Kidney (tissue), 14 donors: ENCODE measurements around the gene RFLNA. TPM values are rescaled to one million over a fixed set of nuclear protein-coding genes. Genes with fewer than 3 reads are reported as not detected.

Source experiments
- DNase-seq, 5 donors: peaks; one replicate each; pipeline ENCODE4 v3.0.0-alpha.2; 2013 to 2020
- FAIRE-seq: peaks from 2 replicates; lab custom pipeline; 2012; peaks lifted over from hg19 to GRCh38; lab: Jason Lieb, UNC
- H3K27ac ChIP-seq, 2 donors: one replicate each; pipeline ENCODE4 v1.7.0; 2013; ENCODE audit warnings: low read depth in 2 of 2, low read length in 2 of 2, inconsistent platforms in 1 of 2
- H3K27me3 ChIP-seq: one replicate; pipeline ENCODE4 v1.7.1; 2013; ENCODE audit warnings: low read length, inconsistent platforms; ENCODE audit not compliant: control insufficient read depth, insufficient read depth
- H3K36me3 ChIP-seq, 3 donors: one replicate each; pipeline versions ENCODE4 v1.7.0 to v1.7.1; 2013; ENCODE audit warnings: low read length in 3 of 3, control low read depth in 1 of 3, inconsistent platforms in 1 of 3; ENCODE audit not compliant: insufficient read depth in 3 of 3, control insufficient read depth in 2 of 3
- H3K4me1 ChIP-seq, 3 donors: one replicate each; pipeline versions ENCODE4 v1.7.0 to v1.7.1; 2013; ENCODE audit warnings: low read length in 3 of 3, inconsistent platforms in 1 of 3, low read depth in 1 of 3; ENCODE audit not compliant: control insufficient read depth in 2 of 3, insufficient read depth in 2 of 3
- H3K4me3 ChIP-seq, 3 donors: one replicate each; pipeline versions ENCODE4 v1.7.0 to v1.8.1; 2013; ENCODE audit warnings: low read length in 3 of 3, control low read depth in 1 of 3, inconsistent platforms in 1 of 3
- H3K9ac ChIP-seq, 3 donors: one replicate each; pipeline versions ENCODE4 v1.7.0 to v1.7.1; 2013; ENCODE audit warnings: low read length in 3 of 3, control low read depth in 1 of 3, inconsistent platforms in 1 of 3
- H3K9me3 ChIP-seq, 3 donors: one replicate each; pipeline versions ENCODE4 v1.7.0 to v1.7.1; 2013; ENCODE audit warnings: low read length in 3 of 3, control low read depth in 1 of 3, inconsistent platforms in 1 of 3; ENCODE audit not compliant: control insufficient read depth in 2 of 3, insufficient read depth in 1 of 3
- intact Hi-C: fragments of 100-400 bp; cut with DNase I; formaldehyde crosslinking; loops from one replicate; pipeline ENCODE4 v1.11.1; 2022
- polyA plus RNA-seq: library from polyadenylated mRNA; stranded (reverse); fragments of 350-450 nt; fragmentation: Illumina TruSeq; extraction: RNeasy Lipid Tissue Mini Kit (QIAGEN cat#74804); gene quantifications from one replicate; pipeline ENCODE4 v1.2.3, GENCODE V29; 2014; ENCODE audit warnings: low read depth, low replicate concordance; ENCODE audit not compliant: insufficient read depth
- total RNA-seq: library from RNA; stranded (reverse); fragmentation: NEBNext Ultra II Directional; extraction: Animal tissue kit (Norgen Biotek cat#: 25700); gene quantifications from one replicate; pipeline ENCODE4 v1.2.1, GENCODE V29; 2021
- TF ChIP-seq, protein P1 (sequence below): IDR thresholded peaks from 3 replicates; pipeline ENCODE4 v1.5.1; 2012; ENCODE audit warnings: mild to moderate bottlenecking, moderate library complexity, borderline replicate concordance; ENCODE audit not compliant: insufficient read depth; ENCODE audit errors: extremely low read depth
- donor health status: control.
- donor health status: control.
- donor health status: control.
- donor health status: control.
- donor health status: control.
- donor health status: DM: yes; HTN: yes; CAD: no.
- donor health status: Normal renal cell carcinoma (clear cell type).

The RFLNA gene
- total and polyA plus RNA-seq, 2 donors from 2014 or later = 0.76 to 0.82 TPM

GRCh38 chr12:124327362-124328043, 32.6 kb downstream of the RFLNA start:
- no peaks in the 10 kb centered on the region for H3K27me3 ChIP-seq
- peaks cover 13 to 48% (median 24%) of the 10 kb centered on the region in 3 donors for H3K36me3 ChIP-seq
- FAIRE-seq (no peak), DNase-seq (peak in 3 of 5 donors; percentile 61 to 78 (median 70))
- peaks cover 0 to 4% (median 0%) of the 10 kb centered on the region in 3 donors for H3K4me1 ChIP-seq
- H3K27ac ChIP-seq = peak overlapping the region in 1 of 2 donors; percentile 23
- TF ChIP-seq, protein P1, sequence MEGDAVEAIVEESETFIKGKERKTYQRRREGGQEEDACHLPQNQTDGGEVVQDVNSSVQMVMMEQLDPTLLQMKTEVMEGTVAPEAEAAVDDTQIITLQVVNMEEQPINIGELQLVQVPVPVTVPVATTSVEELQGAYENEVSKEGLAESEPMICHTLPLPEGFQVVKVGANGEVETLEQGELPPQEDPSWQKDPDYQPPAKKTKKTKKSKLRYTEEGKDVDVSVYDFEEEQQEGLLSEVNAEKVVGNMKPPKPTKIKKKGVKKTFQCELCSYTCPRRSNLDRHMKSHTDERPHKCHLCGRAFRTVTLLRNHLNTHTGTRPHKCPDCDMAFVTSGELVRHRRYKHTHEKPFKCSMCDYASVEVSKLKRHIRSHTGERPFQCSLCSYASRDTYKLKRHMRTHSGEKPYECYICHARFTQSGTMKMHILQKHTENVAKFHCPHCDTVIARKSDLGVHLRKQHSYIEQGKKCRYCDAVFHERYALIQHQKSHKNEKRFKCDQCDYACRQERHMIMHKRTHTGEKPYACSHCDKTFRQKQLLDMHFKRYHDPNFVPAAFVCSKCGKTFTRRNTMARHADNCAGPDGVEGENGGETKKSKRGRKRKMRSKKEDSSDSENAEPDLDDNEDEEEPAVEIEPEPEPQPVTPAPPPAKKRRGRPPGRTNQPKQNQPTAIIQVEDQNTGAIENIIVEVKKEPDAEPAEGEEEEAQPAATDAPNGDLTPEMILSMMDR = no peak
- H3K9me3 ChIP-seq = peaks cover 7 to 13% (median 9%) of the 10 kb centered on the region in 3 donors
- no peak overlapping the region for H3K9ac ChIP-seq
- intact Hi-C loops = loop anchor here (5.0 kb wide), 1 partner anchor 275 kb away; no protein-coding TSS in a partner anchor
- H3K4me3 ChIP-seq = no peak overlapping the region

DNA sequence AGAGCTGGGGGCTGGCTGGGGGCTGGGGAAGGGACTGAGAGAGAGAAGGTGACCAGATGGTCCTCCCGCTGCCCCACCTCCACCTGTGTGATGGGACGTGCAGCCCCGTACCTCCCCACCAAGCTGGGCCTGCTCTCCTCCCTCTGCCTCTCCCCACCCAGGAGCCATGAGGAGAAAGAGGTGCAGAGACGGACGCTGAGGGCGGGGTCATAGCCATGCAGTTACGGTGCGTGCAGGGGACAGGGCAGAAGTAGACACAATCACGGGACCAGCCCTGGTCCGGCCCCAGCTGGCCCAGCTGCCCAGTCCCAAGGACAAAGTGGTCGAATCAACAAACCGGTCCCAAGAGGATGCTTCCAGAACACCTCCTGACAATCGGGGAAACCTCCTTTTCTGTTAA, 33.2 kb downstream of the RFLNA start:
- FAIRE-seq = no peak
- H3K27ac ChIP-seq = peak overlapping the region in 1 of 2 donors; percentile 23
- TF ChIP-seq, protein P1 = no peak

DNA sequence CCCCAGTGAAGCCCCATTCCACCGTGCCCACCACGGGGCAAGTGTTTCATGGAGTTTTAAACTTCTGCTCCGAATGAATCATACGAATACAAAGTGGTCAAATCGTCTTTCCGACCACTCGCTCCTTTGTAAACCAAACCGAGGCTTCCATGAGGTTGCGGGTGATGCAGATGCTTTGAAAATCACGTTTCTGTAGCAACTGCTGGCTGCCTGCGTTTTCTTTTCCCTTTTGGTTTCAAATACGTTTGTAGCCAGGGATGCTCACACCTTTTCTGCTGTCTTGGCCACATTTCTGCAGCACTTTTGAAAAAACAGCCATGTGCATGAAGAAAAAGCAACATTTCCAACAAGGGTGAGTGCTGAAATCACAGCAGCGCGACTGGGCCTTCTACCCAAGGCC, 33.7 kb downstream of the RFLNA start:
- Histone ChIP-seq H3K27ac (peak overlapping the region in 1 of 2 donors; percentile 23), H3K4me1 (peaks cover 0 to 4% (median 0%) of the 10 kb centered on the region in 3 donors), H3K36me3 (peaks cover 10 to 53% (median 27%) of the 10 kb centered on the region in 3 donors), H3K9me3 (peaks cover 5 to 9% (median 6%) of the 10 kb centered on the region in 3 donors), H3K9ac (no peak overlapping the region), H3K4me3 (no peak overlapping the region), H3K27me3 (no peaks in the 10 kb centered on the region)
- DNase-seq (no peak), FAIRE-seq (no peak)
- intact Hi-C loops = loop anchor here (5.0 kb wide), 1 partner anchor 276 kb away; no protein-coding TSS in a partner anchor
- TF ChIP-seq, protein P1 = no peak

More for the DNA sequence above, 33.2 kb downstream of the RFLNA start:
- no peaks in the 10 kb centered on the region for H3K27me3 ChIP-seq
- no peak for DNase-seq
- H3K36me3 ChIP-seq = peaks cover 13 to 54% (median 29%) of the 10 kb centered on the region in 3 donors
- intact Hi-C loops = loop anchor here (5.0 kb wide), 1 partner anchor 276 kb away; no protein-coding TSS in a partner anchor
- peaks cover 0 to 4% (median 0%) of the 10 kb centered on the region in 3 donors for H3K4me1 ChIP-seq
- H3K9me3 ChIP-seq = peaks cover 7 to 13% (median 9%) of the 10 kb centered on the region in 3 donors
- H3K9ac ChIP-seq = no peak overlapping the region
- no peak overlapping the region for H3K4me3 ChIP-seq
